ENCODE measurements around the gene PFDN6. TPM values are rescaled to one million over a fixed set of nuclear protein-coding genes. Genes with fewer than 3 reads are reported as not detected.

PFDN6 gene
- total RNA-seq, 4 donors from 2014 or later: 13.6 to 33.5 (median 21.6) TPM

- Histone ChIP-seq H3K36me3 (no peaks in the 10 kb centered on the region), H3K27ac (peak within 1 kb of the TSS; percentile 96 to 98), H3K4me1 (peaks cover 0 to 5% of the 10 kb centered on the region in 2 donors), H3K27me3 (no peaks in the 10 kb centered on the region), H3K4me3 (peak within 1 kb of the TSS; percentile 77 to 90), H3K9me3 (no peaks in the 10 kb centered on the region)
- TF ChIP-seq POLR2A (IDR thresholded peaks at IDR 0.05): peak; percentile 40
- TF ChIP-seq CTCF (IDR thresholded peaks at IDR 0.05): no peak
- peak; percentile 62 to 63 for DNase-seq
- intact Hi-C loops (cut with DNase I; ENCODE audit: low total_unique reads): no loop called here
These were observed 24.5 kb downstream of the PFDN6 start, which contains the start of gene TAPBP for GRCh38 chr6:33313709-33314514. TSS of gene TAPBP (minus strand) at chr6:33314078. CDS start at chr6:33314041, 37 bp downstream.

- peaks cover 0 to 5% of the 10 kb centered on the region in 2 donors for H3K4me1 ChIP-seq
- peak; percentile 75 to 85 for DNase-seq
- H3K4me3 ChIP-seq: peak overlapping the region; percentile 77 to 90
- H3K27ac ChIP-seq: peak overlapping the region; percentile 96 to 98
- intact Hi-C loops (cut with DNase I; ENCODE audit: low total_unique reads): no loop called here
- no peaks in the 10 kb centered on the region for H3K27me3 ChIP-seq
- TF ChIP-seq POLR2A (IDR thresholded peaks at IDR 0.05): no peak
- TF ChIP-seq CTCF (IDR thresholded peaks at IDR 0.05): no peak
- H3K36me3 ChIP-seq: no peaks in the 10 kb centered on the region
- H3K9me3 ChIP-seq: no peaks in the 10 kb centered on the region
These were observed 25.1 kb downstream of the PFDN6 start for GRCh38 chr6:33314515-33314942.

GRCh38 chr6:33314943-33315792, 25.8 kb downstream of the PFDN6 start:
- peak overlapping the region; percentile 77 to 90 for H3K4me3 ChIP-seq
- TF ChIP-seq CTCF (IDR thresholded peaks at IDR 0.05): no peak
- TF ChIP-seq POLR2A (IDR thresholded peaks at IDR 0.05): no peak
- intact Hi-C loops (cut with DNase I; ENCODE audit: low total_unique reads): no loop called here
- H3K27me3 ChIP-seq: no peaks in the 10 kb centered on the region
- no peaks in the 10 kb centered on the region for H3K36me3 ChIP-seq
- DNase-seq: peak in 1 of 2 donors; percentile 63
- peaks cover 0 to 5% of the 10 kb centered on the region in 2 donors for H3K4me1 ChIP-seq
- peak overlapping the region; percentile 96 to 98 for H3K27ac ChIP-seq
- H3K9me3 ChIP-seq: no peaks in the 10 kb centered on the region

- no peak overlapping the region for H3K4me3 ChIP-seq
- intact Hi-C loops (cut with DNase I; ENCODE audit: low total_unique reads): no loop called here
- no peaks in the 10 kb centered on the region for H3K36me3 ChIP-seq
- no peaks in the 10 kb centered on the region for H3K9me3 ChIP-seq
- peaks cover 0 to 5% of the 10 kb centered on the region in 2 donors for H3K4me1 ChIP-seq
- no peak for DNase-seq
- no peaks in the 10 kb centered on the region for H3K27me3 ChIP-seq
- no peak for TF ChIP-seq POLR2A (IDR thresholded peaks at IDR 0.05)
- TF ChIP-seq CTCF (IDR thresholded peaks at IDR 0.05): no peak
- H3K27ac ChIP-seq: peak overlapping the region; percentile 96 to 98
These were observed 26.6 kb downstream of the PFDN6 start for GRCh38 chr6:33315793-33316602.

All from uterus (tissue), 4 donors.